HG03060 (cell line): Measurements from ENCODE around the gene CKAP2L.
"Not testable (repeated sequence)": the region's sequence is repeated elsewhere in the genome, so short reads cannot be mapped to it uniquely, and the experiment has no call there.

Experiments used
- ATAC-seq: cut with Tn5 transposase; IDR thresholded peaks from one replicate; pipeline ENCODE4 v1.9.1; 2021; ENCODE audit warnings: low read depth, moderate number of reproducible peaks; ENCODE audit not compliant: unreplicated experiment

Gene CKAP2L

GRCh38 chr2:112713585-112713925, 50.9 kb downstream of the CKAP2L start:
- ATAC-seq, result no peak

DNA sequence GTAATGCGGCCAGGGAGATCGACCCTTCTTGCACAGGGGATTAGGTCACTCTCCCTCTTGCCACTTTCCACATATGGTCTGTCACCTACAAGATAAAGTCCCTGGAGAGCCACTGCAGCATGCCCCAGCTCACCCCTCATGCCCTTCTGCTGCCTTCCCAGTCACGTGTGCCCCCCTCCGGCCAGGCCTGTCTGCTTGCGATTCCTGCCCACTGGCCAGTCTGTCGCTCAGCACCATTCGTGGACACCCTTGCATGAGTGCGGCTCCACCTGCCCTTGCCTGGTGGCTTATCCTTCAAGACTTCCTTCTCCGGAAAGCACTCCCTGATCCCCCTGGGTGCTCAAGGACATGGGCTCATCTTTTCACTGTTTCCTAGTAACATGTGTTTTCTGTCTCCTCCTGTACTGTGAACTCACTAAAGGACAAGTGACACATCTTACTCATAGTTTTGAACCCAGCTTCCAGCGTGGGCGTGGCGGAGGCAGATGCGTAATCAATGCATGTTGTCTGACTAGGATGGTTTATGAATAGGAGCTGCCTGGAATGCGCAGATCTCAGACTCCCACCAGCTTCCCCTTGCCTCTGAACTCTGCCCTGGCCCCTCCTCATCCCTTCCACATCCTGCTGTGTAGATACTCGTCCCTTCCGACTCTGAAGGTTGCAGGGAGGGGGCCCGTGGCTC, 51.4 kb downstream of the CKAP2L start:
- ATAC-seq, result no peak

GRCh38 chr2:112712465-112712864, 51.9 kb downstream of the CKAP2L start:
- ATAC-seq, result no peak

DNA sequence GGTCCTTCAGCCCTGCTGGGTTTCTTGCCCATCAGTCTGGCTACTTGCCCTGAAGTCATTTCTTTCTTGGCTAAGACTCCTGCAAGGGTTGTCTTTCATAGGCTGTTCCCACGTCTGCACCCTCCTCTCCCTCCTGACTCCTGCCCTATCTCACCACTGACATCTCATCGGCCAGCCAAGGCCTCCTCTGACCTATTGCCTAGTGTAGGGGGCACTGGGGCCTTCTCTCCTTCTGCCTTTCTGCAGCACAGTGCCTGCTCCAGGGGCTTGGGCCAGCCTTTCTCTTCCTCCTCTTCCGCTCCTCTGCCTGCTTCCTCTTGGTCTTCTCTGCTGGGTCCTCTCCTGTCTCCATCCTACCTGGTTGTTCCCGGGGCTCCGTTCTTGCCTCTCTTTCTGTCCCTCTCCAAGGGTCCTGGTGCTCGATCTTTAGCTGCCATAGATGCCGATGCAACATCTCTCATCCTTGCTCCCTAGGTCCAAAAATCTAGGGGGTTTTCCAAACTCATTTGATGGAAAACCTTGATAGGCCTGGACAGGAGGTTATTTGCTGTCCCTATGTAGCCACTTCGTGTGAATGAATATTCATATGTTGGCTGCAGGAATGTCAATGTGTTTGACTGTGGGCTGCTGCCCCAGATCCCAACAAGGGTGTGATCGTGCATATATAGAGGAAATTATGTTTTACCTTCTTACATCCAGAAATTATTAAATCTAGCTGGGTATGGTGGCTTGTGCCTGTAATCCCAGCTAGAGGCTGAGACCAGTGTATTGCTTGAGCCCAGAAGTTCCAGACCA, 53.3 kb downstream of the CKAP2L start:
- no peak for ATAC-seq

DNA sequence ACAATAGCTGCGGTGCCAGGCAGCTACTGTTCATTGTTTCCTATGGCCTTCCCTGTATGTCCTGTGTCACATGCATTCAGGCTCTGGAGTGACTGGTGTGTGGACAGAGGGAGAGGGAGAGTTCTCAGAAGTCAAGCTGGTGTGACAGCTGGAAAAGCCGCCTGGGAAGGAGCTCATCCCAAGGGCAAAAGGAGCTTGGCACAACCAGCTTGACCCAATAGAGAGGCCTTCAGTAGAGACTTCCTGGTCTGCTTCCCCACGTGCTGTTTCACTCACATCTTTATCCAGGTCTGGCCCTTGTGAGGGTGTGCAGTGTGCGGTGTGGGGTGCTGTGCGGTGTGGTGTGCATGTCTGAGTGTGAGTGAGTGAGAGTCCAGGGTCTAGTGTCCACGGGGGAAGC, 54.7 kb downstream of the CKAP2L start:
- no peak for ATAC-seq

GRCh38 chr2:112708968-112709367, 55.4 kb downstream of the CKAP2L start:
- no peak for ATAC-seq

DNA sequence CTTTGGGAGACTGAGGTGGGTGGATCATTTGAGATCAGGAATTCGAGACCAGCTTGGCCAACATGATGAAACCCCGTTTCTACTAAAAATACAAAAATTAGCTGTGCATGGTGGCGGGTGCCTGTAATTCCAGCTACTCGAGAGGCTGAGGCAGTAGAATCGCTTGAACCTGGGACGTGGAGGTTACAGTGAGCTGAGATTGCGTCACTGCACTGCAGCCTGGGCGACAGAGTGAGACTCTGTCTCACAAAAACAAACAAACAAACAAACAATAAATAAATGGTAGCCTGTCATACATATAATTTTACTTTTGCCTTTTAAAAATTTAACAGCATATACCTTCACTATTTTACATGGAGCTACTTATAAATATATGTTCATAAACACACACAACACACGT, 57.5 kb downstream of the CKAP2L start:
- ATAC-seq, result not testable (repeated sequence)

DNA sequence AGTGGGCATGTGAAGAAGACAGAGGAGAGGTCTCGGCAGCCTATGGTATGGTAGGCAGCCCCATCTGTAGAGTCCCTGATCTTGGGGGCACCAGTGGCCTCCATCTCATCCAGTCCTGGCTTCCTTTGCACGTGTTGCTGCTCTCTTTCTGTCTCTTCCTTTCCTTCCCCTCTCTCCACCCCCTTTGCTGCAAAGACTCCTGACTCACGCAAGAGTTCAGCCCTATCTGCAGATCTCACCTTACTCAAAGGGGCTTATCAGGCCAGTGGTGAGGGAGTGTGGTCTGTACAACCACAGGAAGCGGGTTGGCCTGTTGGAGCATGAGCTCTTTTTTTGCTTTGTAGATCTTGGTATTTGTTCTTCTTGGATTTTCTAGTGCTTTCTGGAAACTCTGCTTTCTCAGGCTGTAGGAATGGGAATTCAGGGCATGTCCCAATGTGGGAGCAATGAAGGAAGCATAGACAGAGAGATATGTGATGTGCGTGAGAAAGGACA, 58.2 kb downstream of the CKAP2L start:
- ATAC-seq, result no peak

DNA sequence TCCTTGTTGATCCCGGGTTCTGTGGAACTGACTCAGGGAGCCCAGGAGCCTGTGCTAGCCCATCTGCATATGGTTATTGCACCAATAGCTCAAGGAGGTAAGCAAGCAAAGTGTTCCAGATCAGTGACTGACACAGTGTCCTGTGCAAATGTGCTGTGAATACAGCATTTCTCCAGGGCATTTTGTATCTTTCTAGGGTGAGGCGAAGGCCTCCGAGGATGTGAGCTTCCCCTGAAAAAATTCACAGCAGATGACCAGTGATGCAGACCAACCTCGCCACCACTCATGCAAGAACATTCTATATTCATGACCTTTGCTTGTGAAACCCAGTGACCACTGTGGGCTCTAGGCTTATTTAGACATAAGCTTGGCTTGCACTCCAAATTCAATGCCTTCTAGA, 58.8 kb downstream of the CKAP2L start:
- ATAC-seq, result no peak

GRCh38 chr2:112703684-112704083, 60.7 kb downstream of the CKAP2L start:
- no peak for ATAC-seq

- no peak for ATAC-seq
These were observed 63.4 kb downstream of the CKAP2L start for GRCh38 chr2:112701052-112701451.

DNA sequence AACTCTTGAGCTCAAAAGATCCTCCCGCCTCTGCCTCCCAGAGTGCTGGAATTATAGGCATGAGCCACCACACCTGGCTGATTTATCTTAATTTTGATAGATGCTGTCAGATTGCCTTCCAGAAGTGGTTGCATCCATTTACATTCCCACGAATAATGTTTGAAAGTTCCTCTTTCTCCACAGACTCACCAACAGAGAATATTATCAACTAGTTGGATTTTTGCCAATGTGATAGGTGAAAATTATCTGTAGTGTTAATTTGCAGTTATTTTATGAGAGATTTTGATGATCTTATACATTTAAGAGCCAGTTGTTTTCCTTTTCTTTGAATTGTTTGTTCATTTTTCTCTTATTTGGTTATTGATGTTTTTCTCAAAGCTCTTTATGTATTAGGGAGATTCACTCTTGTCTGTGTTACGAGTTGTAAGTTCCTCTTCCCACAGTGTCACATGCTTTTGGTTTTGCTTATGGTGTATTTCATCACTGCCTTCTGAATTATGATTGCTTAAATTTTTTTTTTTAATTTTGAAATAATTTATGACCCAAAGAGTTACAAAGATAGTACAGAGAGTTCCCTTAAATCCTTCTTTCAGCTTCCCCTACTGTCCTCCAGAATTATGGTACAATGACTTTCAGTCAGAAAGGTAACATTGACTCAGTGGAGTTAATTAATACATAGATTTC, 64.3 kb downstream of the CKAP2L start:
- no peak for ATAC-seq

- no peak for ATAC-seq
These were observed 65.4 kb downstream of the CKAP2L start for GRCh38 chr2:112698834-112699515.

DNA sequence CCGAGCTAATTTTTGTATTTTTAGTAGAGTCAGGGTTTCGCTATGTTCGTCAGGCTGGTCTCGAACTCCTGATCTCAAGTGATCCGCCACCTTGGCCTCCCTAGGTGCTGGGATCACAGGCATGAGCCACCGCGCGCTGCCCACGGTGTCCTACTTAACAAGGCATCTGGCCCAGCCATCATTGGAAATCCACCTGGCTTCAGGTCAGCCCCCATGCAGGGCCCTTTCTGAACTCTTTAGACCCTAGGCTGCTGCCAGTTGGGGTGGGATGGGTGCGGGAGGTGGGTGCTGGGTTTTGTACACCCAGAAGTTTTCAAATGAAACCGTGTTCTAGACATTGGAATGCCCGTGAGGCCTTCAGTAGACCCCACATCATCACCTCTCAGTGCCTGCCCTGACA, 70.2 kb downstream of the CKAP2L start:
- ATAC-seq, result no peak

GRCh38 chr2:112693596-112693995, 70.8 kb downstream of the CKAP2L start:
- ATAC-seq, result no peak

DNA sequence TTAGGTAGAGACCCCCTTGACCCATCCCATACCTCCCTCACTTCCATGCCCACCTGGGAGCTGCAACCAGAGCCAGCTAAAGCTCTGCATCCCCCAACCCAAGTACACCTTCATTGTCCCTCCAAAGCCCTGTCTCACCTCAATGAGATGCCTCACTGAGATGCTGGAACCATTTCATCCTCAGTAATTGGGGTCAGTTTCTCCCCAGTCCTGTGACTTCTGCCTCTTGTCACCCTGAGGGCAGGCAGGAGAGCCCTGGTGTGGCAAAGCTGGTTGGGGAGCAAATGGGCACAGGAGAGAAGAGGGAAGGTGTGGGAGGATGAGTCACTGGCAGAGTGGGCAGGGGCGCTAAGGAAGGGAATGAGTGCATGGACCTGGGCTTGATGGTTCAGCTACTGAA, 71.5 kb downstream of the CKAP2L start:
- ATAC-seq, result no peak

GRCh38 chr2:112692495-112692911, 71.9 kb downstream of the CKAP2L start:
- peak; percentile 67 for ATAC-seq

DNA sequence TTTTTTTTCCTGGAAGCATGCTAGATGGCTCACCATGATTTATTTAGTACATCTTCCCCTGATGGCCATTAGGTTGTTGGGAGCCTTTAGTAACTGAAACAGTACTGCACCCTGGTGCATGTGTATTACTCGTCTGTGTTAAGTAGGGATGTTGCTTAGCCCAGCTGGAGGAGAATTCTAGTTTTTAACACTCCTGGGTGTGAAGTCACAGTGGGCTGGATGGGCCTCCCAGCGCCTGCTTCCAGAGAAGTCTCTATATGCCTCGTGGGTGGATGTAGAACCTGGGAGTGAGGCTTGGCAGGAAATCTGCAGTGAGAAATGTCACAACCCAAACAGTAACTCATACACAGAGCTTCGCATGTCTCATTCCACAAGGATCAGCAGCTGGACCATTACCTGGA, 72.5 kb downstream of the CKAP2L start:
- ATAC-seq, result no peak

GRCh38 chr2:112690853-112691401, 73.5 kb downstream of the CKAP2L start:
- no peak for ATAC-seq

GRCh38 chr2:112688086-112688880, 76.1 kb downstream of the CKAP2L start:
- no peak for ATAC-seq
